MM.1S (cell line): Measurements from ENCODE around the gene GABRA5.

Experiments used
- EZH2 ChIP-seq: fragments of 300-600 bp; sonication (generic); optimal IDR thresholded peaks from 2 replicates; pipeline ENCODE3; 2017; ENCODE audit warnings: low read depth, mild to moderate bottlenecking, antibody characterized with exemption, low read length, mixed read lengths
- TF ChIP-seq, protein P1 (sequence below): fragments of 300-600 bp; sonication (generic); IDR thresholded peaks from 2 replicates; pipeline ENCODE4 v1.5.1; 2016; ENCODE audit warnings: antibody characterized with exemption, low read length, mixed read lengths

DNA sequence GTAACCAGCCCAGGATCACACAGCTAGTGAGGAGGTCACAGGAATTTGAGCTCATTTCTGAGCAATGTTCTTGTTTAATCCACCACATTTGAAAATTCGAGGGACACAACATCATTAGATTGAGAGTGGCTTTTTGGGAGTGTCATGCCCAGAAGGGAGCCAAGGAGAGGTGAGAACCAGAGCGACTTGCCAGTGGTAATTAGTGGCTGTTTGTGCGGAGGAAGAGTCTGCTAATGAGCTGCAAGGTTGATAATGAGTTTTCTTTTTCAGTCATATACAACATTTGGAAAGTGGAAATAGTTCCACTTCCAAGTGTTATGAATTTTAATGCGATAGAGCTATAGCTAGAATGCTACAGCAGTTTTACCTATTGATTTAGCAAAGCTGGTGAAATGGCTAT lies 19.7 kb downstream of the GABRA5 start:
- TF ChIP-seq, protein P1, sequence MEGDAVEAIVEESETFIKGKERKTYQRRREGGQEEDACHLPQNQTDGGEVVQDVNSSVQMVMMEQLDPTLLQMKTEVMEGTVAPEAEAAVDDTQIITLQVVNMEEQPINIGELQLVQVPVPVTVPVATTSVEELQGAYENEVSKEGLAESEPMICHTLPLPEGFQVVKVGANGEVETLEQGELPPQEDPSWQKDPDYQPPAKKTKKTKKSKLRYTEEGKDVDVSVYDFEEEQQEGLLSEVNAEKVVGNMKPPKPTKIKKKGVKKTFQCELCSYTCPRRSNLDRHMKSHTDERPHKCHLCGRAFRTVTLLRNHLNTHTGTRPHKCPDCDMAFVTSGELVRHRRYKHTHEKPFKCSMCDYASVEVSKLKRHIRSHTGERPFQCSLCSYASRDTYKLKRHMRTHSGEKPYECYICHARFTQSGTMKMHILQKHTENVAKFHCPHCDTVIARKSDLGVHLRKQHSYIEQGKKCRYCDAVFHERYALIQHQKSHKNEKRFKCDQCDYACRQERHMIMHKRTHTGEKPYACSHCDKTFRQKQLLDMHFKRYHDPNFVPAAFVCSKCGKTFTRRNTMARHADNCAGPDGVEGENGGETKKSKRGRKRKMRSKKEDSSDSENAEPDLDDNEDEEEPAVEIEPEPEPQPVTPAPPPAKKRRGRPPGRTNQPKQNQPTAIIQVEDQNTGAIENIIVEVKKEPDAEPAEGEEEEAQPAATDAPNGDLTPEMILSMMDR: no peak
- no peak for TF ChIP-seq EZH2
